Measurements from ENCODE around the gene COL26A1.

COL26A1 gene

DNA sequence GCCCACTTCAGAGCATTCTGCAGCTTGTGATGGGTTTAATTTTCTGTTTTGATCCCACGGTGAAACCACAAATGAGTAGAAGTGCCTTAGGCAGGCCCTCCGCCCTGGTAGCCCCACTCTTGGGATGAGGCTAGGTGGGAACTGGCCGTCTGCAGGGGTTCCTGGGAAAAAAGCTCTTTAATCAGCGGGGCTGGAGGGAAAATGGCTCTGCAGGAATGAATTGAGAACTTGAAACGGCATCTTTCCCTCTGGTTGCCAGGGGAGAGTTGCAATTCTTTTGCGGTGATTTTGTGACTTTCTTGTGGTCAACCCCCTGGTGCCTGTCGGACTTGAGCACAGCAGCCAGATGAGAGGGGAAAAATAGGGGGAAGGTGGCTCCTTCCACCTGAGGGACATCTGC is 32.7 kb downstream of the COL26A1 start:
- no peaks in the 10 kb centered on the region for H3K4me1 ChIP-seq (ENCODE audit: control insufficient read depth, insufficient read depth, low read length)
- peaks cover 14% of the 10 kb centered on the region for H3K27me3 ChIP-seq (ENCODE audit: control insufficient read depth, insufficient read depth, low read length)
- no peak overlapping the region for H3K9ac ChIP-seq (ENCODE audit: low read length)
- no peaks in the 10 kb centered on the region for H3K9me3 ChIP-seq (ENCODE audit: control insufficient read depth, low read length)
- no peak overlapping the region for H3K4me3 ChIP-seq (ENCODE audit: low read length)
- no peaks in the 10 kb centered on the region for H3K36me3 ChIP-seq (ENCODE audit: control insufficient read depth, insufficient read depth, low read length)

DNA sequence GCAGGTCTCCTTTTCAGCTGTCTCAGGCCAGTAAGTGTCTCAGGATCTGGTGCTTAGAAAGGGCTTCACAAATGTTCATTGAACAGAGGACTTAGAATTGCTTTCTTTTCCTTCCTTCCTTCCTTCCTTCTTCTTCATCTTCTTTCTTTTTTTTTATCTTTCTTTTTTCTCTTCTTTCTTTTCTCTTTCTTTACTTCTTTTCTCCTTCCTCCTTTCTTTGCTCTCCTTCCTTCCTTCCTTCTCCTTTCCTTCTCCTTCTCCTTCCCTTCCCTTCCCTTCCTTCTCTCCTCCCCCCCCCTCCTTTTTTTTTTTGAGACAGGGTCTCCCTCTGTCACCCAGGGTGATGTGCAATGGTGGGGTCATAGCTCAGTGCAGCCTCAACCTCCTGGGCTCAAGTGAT is 34.6 kb downstream of the COL26A1 start:
- no peaks in the 10 kb centered on the region for H3K4me1 ChIP-seq (ENCODE audit: control insufficient read depth, insufficient read depth, low read length)
- no peaks in the 10 kb centered on the region for H3K9me3 ChIP-seq (ENCODE audit: control insufficient read depth, low read length)
- H3K9ac ChIP-seq (ENCODE audit: low read length): no peak overlapping the region
- H3K4me3 ChIP-seq (ENCODE audit: low read length): no peak overlapping the region
- no peaks in the 10 kb centered on the region for H3K36me3 ChIP-seq (ENCODE audit: control insufficient read depth, insufficient read depth, low read length)
- H3K27me3 ChIP-seq (ENCODE audit: control insufficient read depth, insufficient read depth, low read length): peaks cover 21% of the 10 kb centered on the region

GRCh38 chr7:101397770-101398324 is 35.2 kb downstream of the COL26A1 start:
- no peaks in the 10 kb centered on the region for H3K4me1 ChIP-seq (ENCODE audit: control insufficient read depth, insufficient read depth, low read length)
- H3K9me3 ChIP-seq (ENCODE audit: control insufficient read depth, low read length): no peaks in the 10 kb centered on the region
- peaks cover 21% of the 10 kb centered on the region for H3K27me3 ChIP-seq (ENCODE audit: control insufficient read depth, insufficient read depth, low read length)
- H3K36me3 ChIP-seq (ENCODE audit: control insufficient read depth, insufficient read depth, low read length): no peaks in the 10 kb centered on the region
- H3K4me3 ChIP-seq (ENCODE audit: low read length): no peak overlapping the region
- H3K9ac ChIP-seq (ENCODE audit: low read length): no peak overlapping the region

GRCh38 chr7:101398396-101399289 is 36.0 kb downstream of the COL26A1 start:
- Histone ChIP-seq H3K27me3 (ENCODE audit: control insufficient read depth, insufficient read depth, low read length) (peaks cover 21% of the 10 kb centered on the region), H3K9me3 (ENCODE audit: control insufficient read depth, low read length) (no peaks in the 10 kb centered on the region), H3K9ac (ENCODE audit: low read length) (no peak overlapping the region), H3K4me3 (ENCODE audit: low read length) (no peak overlapping the region), H3K4me1 (ENCODE audit: control insufficient read depth, insufficient read depth, low read length) (no peaks in the 10 kb centered on the region), H3K36me3 (ENCODE audit: control insufficient read depth, insufficient read depth, low read length) (no peaks in the 10 kb centered on the region)

DNA sequence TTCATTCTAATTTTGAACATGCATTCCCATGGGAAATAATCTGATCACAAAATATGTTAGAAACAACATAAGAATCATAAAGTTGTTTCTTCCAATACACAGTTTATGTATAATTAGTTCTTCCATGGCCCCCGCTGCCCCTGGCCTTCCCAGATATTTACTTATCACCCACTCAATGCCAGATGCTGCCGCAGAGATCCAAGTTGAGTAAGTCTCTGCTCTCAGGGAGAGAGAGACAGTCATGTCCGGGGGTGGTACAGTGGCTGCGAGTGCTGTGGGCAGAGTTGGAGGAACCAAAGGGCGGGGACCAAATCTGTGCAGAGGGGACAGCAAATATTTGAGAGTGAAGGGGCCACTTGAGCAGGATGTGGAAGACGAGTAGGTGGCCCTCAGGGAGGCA is 37.1 kb downstream of the COL26A1 start:
- Histone ChIP-seq H3K4me3 (ENCODE audit: low read length) (no peak overlapping the region), H3K9me3 (ENCODE audit: control insufficient read depth, low read length) (no peaks in the 10 kb centered on the region), H3K9ac (ENCODE audit: low read length) (no peak overlapping the region), H3K36me3 (ENCODE audit: control insufficient read depth, insufficient read depth, low read length) (no peaks in the 10 kb centered on the region), H3K4me1 (ENCODE audit: control insufficient read depth, insufficient read depth, low read length) (no peaks in the 10 kb centered on the region), H3K27me3 (ENCODE audit: control insufficient read depth, insufficient read depth, low read length) (peaks cover 21% of the 10 kb centered on the region)

- no peaks in the 10 kb centered on the region for H3K9me3 ChIP-seq (ENCODE audit: control insufficient read depth, low read length)
- no peak overlapping the region for H3K9ac ChIP-seq (ENCODE audit: low read length)
- H3K27me3 ChIP-seq (ENCODE audit: control insufficient read depth, insufficient read depth, low read length): peaks cover 21% of the 10 kb centered on the region
- no peak overlapping the region for H3K4me3 ChIP-seq (ENCODE audit: low read length)
- H3K36me3 ChIP-seq (ENCODE audit: control insufficient read depth, insufficient read depth, low read length): no peaks in the 10 kb centered on the region
- no peaks in the 10 kb centered on the region for H3K4me1 ChIP-seq (ENCODE audit: control insufficient read depth, insufficient read depth, low read length)
These were observed 38.1 kb downstream of the COL26A1 start for GRCh38 chr7:101400751-101401150.

- H3K9me3 ChIP-seq (ENCODE audit: control insufficient read depth, low read length): no peaks in the 10 kb centered on the region
- no peaks in the 10 kb centered on the region for H3K36me3 ChIP-seq (ENCODE audit: control insufficient read depth, insufficient read depth, low read length)
- H3K4me1 ChIP-seq (ENCODE audit: control insufficient read depth, insufficient read depth, low read length): no peaks in the 10 kb centered on the region
- peaks cover 21% of the 10 kb centered on the region for H3K27me3 ChIP-seq (ENCODE audit: control insufficient read depth, insufficient read depth, low read length)
- no peak overlapping the region for H3K4me3 ChIP-seq (ENCODE audit: low read length)
- H3K9ac ChIP-seq (ENCODE audit: low read length): no peak overlapping the region
These were observed 38.9 kb downstream of the COL26A1 start for GRCh38 chr7:101401390-101402080.

- H3K9ac ChIP-seq (ENCODE audit: low read length): no peak overlapping the region
- peaks cover 21% of the 10 kb centered on the region for H3K27me3 ChIP-seq (ENCODE audit: control insufficient read depth, insufficient read depth, low read length)
- no peaks in the 10 kb centered on the region for H3K4me1 ChIP-seq (ENCODE audit: control insufficient read depth, insufficient read depth, low read length)
These were observed 39.6 kb downstream of the COL26A1 start for GRCh38 chr7:101402081-101402779.

DNA sequence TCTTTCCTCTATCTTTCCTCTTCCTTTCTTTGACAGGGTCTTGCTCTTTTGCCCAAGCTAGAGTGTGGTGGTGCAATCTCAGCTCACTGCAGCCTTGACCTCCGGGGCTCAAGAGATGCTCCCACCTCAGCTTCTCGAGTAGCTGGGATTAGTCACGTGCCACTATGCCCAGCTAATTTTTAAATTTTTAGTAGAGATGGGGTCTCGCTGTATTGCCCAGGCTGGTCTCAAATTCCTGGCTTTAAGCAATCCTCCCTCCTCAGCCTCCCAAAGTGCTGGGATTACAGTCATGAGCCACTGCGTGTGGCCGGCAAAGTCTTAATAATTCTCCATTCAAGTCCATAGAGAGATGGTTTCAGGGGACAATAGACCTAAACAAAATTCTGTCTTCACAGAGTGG is 40.2 kb downstream of the COL26A1 start:
- H3K4me1 ChIP-seq (ENCODE audit: control insufficient read depth, insufficient read depth, low read length): no peaks in the 10 kb centered on the region
- H3K4me3 ChIP-seq (ENCODE audit: low read length): no peak overlapping the region

More at GRCh38 chr7:101402081-101402779, 39.6 kb downstream of the COL26A1 start:
- Histone ChIP-seq H3K9me3 (ENCODE audit: control insufficient read depth, low read length) (no peaks in the 10 kb centered on the region), H3K36me3 (ENCODE audit: control insufficient read depth, insufficient read depth, low read length) (no peaks in the 10 kb centered on the region), H3K4me3 (ENCODE audit: low read length) (no peak overlapping the region)

GRCh38 chr7:101405474-101406067 is 42.9 kb downstream of the COL26A1 start:
- Histone ChIP-seq H3K4me3 (ENCODE audit: low read length) (no peak overlapping the region), H3K9ac (ENCODE audit: low read length) (no peak overlapping the region), H3K36me3 (ENCODE audit: control insufficient read depth, insufficient read depth, low read length) (no peaks in the 10 kb centered on the region), H3K4me1 (ENCODE audit: control insufficient read depth, insufficient read depth, low read length) (no peaks in the 10 kb centered on the region), H3K27me3 (ENCODE audit: control insufficient read depth, insufficient read depth, low read length) (peaks cover 10% of the 10 kb centered on the region), H3K9me3 (ENCODE audit: control insufficient read depth, low read length) (peaks cover 4% of the 10 kb centered on the region)

More for the DNA sequence above, 40.2 kb downstream of the COL26A1 start:
- Histone ChIP-seq H3K9me3 (ENCODE audit: control insufficient read depth, low read length) (no peaks in the 10 kb centered on the region), H3K9ac (ENCODE audit: low read length) (no peak overlapping the region), H3K27me3 (ENCODE audit: control insufficient read depth, insufficient read depth, low read length) (peaks cover 21% of the 10 kb centered on the region), H3K36me3 (ENCODE audit: control insufficient read depth, insufficient read depth, low read length) (no peaks in the 10 kb centered on the region)

GRCh38 chr7:101410743-101411507 is 48.2 kb downstream of the COL26A1 start:
- no peak overlapping the region for H3K9ac ChIP-seq (ENCODE audit: low read length)
- H3K36me3 ChIP-seq (ENCODE audit: control insufficient read depth, insufficient read depth, low read length): no peaks in the 10 kb centered on the region
- no peak overlapping the region for H3K4me3 ChIP-seq (ENCODE audit: low read length)
- H3K9me3 ChIP-seq (ENCODE audit: control insufficient read depth, low read length): peaks cover 4% of the 10 kb centered on the region
- H3K4me1 ChIP-seq (ENCODE audit: control insufficient read depth, insufficient read depth, low read length): no peaks in the 10 kb centered on the region
- H3K27me3 ChIP-seq (ENCODE audit: control insufficient read depth, insufficient read depth, low read length): peaks cover 2% of the 10 kb centered on the region
